Activated naive CD4-positive, alpha-beta T cell treated with anti-CD3 and anti-CD28 coated beads, Interleukin-2, amount 50 U/mL, for 72 hours (primary cell): Measurements from ENCODE around the gene WARS2. TPM values are rescaled to one million over a fixed set of nuclear protein-coding genes. Genes with fewer than 3 reads are reported as not detected.

Experiments used
- ATAC-seq, 2 donors: fragments of 150-1000 bp; cut with Tn5 transposase; 2 replicates each; pipeline ENCODE4 v1.10.0; 2021; ENCODE audit warnings: mild to moderate bottlenecking in 2 of 2, moderate library complexity in 2 of 2
- DNase-seq, 2 donors: peaks; one replicate each; pipeline ENCODE4 v3.0.0; 2021 to 2022; ENCODE audit warnings: low spot score in 2 of 2
- H3K27ac Mint-ChIP-seq, 2 donors: one replicate each; pipeline ENCODE4 v1.8.0; 2022; ENCODE audit warnings: mild to moderate bottlenecking in 2 of 2, mixed read lengths in 2 of 2
- H3K36me3 Mint-ChIP-seq, 2 donors: one replicate each; pipeline ENCODE4 v1.8.0; 2022; ENCODE audit warnings: mixed read lengths in 2 of 2
- H3K9me3 Mint-ChIP-seq, 2 donors: one replicate each; pipeline ENCODE4 v1.8.0; 2022; ENCODE audit warnings: mixed read lengths in 2 of 2
- total RNA-seq, 2 donors: library from RNA; stranded (reverse); gene quantifications; one replicate each; pipeline ENCODE4 v1.2.3, GENCODE V29; 2022

The WARS2 gene
- total RNA-seq, 2 donors from 2014 or later: 19.2 to 22.5 TPM

DNA sequence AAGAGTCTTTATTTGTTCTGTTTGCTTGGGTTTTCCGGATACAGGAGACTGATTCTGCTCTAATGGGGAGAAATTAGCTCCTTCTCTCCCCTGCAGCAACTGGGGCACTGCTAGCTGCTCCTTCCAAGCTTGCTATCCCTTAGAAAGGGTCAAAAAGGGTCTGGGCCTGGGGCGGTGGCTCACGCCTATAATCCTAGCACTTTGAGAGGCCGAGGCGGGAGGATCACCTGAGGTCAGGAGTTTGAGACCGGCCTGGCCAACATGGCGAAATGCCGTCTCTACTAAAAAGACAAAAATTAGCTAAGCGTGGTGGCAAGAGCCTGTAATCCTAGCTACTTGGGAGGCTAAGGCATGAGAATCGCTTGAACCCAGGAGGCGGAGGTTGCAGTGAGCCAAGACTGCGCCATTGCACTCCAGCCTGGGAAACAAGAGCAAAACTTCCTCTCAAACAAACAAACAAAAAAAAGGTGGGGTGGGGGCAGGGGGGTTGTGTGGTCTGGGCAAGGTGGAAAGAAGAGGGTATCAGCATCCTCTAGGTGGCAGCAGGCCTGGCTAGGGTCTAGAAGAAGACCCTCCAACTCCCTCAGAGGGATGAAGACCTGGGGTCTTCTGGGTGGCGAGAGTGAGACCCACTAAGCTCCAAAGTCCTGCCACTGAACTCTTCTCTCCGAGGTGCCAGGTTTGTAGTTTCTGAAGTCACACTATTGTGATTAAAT lies 136.9 kb downstream of the WARS2 start:
- no peak overlapping the region for H3K27ac Mint-ChIP-seq
- peaks cover 4% of the 10 kb centered on the region in 2 donors for H3K9me3 Mint-ChIP-seq

DNA sequence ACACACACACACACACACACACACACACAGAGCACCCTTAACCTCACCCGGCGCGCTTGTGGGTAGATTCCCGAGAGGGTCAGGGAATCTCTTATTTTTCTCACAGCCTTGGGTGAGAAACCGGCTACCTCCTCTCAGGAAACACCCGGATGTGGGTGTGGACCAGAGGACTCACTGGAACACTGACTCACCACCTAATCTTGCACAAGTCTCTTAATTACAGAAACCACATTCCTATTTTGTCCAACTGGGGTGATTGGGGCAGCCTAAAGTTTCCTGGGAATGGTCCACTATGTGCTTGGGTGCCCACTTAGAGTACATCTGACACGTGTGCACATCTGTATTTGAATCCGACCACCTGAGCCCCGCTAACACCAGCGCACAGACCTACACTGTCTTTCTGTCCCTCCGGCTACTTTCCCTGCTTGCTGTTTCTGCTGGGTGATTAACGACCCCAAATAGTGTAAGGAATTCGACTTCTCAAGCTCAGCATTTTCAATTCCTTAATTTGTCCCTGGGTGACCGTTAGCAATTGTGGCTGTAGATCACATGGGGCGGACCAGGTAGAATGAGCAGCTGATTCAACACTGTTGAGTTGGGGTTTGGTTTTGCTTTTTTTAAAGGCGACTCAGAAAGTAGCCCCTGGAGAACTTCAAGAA lies 138.3 kb downstream of the WARS2 start:
- no peak for ATAC-seq
- Mint-ChIP-seq H3K36me3 (peaks cover 12 to 42% of the 10 kb centered on the region in 2 donors), H3K9me3 (peaks cover 4% of the 10 kb centered on the region in 2 donors), H3K27ac (no peak overlapping the region)
- DNase-seq: no peak

More for the DNA sequence above, 136.9 kb downstream of the WARS2 start:
- no peak for DNase-seq
- H3K36me3 Mint-ChIP-seq: peaks cover 15 to 41% of the 10 kb centered on the region in 2 donors
- no peak for ATAC-seq

GRCh38 chr1:119001181-119002027 lies 139.0 kb downstream of the WARS2 start:
- H3K9me3 Mint-ChIP-seq: peaks cover 4% of the 10 kb centered on the region in 2 donors
- H3K36me3 Mint-ChIP-seq: peaks cover 12 to 40% of the 10 kb centered on the region in 2 donors
- DNase-seq: peak in 1 of 2 donors; percentile 25
- no peak for ATAC-seq
- H3K27ac Mint-ChIP-seq: no peak overlapping the region

DNA sequence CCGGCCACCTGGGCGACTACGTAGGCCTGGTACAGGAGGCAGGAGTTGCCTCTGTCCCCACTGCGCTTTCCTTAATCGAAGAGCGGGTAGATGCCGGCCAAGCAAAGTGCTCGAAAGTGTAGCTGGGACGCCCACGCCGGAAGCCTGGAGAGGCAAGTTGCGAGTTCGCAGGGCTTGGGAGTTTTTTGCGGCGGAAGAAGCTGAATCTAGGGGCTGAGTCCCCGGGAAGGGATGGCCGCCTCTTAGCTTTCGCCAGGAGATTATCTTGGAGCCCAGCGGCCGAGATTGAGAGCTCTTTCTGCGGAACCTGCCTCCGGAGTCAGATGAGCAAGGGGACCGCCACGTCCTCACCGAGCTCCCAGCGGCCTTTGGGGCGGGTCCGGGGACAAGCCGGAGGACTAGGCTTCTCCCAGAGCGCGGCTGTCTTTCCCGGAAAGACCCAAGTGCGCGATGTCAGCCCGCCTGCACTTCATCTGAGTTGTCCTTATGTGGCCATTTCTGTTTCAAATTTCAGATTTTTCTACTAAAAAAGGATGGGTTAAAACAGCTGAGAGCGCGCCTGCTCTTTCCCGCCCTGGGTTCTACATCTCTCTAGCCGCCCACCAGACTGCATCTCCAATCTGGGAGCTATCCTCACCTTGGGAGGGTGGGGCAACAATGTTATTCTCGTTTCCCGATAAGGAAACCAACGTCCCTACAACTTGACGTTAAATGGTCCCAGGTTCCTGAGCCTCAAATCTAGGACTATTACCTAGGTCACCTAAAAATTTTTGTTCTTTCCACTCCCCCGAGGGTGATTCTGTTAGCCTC lies 139.9 kb downstream of the WARS2 start:
- DNase-seq (no peak), ATAC-seq (no peak)
- peaks cover under 1% of the 10 kb centered on the region in 2 donors for H3K9me3 Mint-ChIP-seq
- H3K27ac Mint-ChIP-seq: no peak overlapping the region
- peaks cover 8 to 36% of the 10 kb centered on the region in 2 donors for H3K36me3 Mint-ChIP-seq

- DNase-seq (peak in 1 of 2 donors; percentile 21), ATAC-seq (no peak)
- Mint-ChIP-seq H3K9me3 (no peaks in the 10 kb centered on the region), H3K36me3 (peaks cover 6 to 35% of the 10 kb centered on the region in 2 donors), H3K27ac (no peak overlapping the region)
Observed at GRCh38 chr1:118999348-119000071, 140.9 kb downstream of the WARS2 start.

- ATAC-seq: no peak
- no peak overlapping the region for H3K27ac Mint-ChIP-seq
- no peak for DNase-seq
- peaks cover 0 to 4% of the 10 kb centered on the region in 2 donors for H3K9me3 Mint-ChIP-seq
- H3K36me3 Mint-ChIP-seq: peaks cover 16 to 30% of the 10 kb centered on the region in 2 donors
Observed at GRCh38 chr1:118998171-118998570, 142.3 kb downstream of the WARS2 start.

DNA sequence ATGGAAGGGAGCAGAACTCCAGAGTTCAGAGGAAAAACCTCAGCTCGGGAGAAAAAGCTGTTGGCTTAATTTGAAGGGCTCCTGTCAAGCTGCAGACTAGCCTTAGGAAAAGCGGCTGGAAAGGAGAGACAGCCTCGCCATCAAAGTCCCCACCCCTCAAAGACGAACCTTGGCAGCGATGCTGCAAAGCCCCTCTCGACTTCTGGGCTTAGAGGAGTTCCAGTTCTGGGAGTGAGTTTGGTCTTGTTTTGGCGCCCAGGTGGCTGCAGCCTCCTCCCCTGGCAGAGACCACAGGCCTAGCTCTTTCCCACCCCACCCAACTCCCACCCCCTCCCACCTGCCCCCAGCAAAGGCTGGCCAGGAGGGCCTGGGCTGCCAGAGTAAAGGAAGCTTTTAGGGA lies 143.2 kb downstream of the WARS2 start:
- Mint-ChIP-seq H3K36me3 (peaks cover 16 to 27% of the 10 kb centered on the region in 2 donors), H3K9me3 (peaks cover 2 to 4% of the 10 kb centered on the region in 2 donors), H3K27ac (no peak overlapping the region)
- DNase-seq: no peak
- no peak for ATAC-seq

- Mint-ChIP-seq H3K36me3 (peaks cover 21 to 32% of the 10 kb centered on the region in 2 donors), H3K27ac (no peak overlapping the region), H3K9me3 (peaks cover 4% of the 10 kb centered on the region in 2 donors)
- ATAC-seq: no peak
- DNase-seq: no peak
Observed at GRCh38 chr1:118995312-118996016, 145.0 kb downstream of the WARS2 start.

- DNase-seq (no peak), ATAC-seq (no peak)
- H3K36me3 Mint-ChIP-seq: peaks cover 29 to 35% of the 10 kb centered on the region in 2 donors
- no peak overlapping the region for H3K27ac Mint-ChIP-seq
- H3K9me3 Mint-ChIP-seq: peaks cover 4% of the 10 kb centered on the region in 2 donors
Observed at GRCh38 chr1:118993700-118994026, 146.8 kb downstream of the WARS2 start.

DNA sequence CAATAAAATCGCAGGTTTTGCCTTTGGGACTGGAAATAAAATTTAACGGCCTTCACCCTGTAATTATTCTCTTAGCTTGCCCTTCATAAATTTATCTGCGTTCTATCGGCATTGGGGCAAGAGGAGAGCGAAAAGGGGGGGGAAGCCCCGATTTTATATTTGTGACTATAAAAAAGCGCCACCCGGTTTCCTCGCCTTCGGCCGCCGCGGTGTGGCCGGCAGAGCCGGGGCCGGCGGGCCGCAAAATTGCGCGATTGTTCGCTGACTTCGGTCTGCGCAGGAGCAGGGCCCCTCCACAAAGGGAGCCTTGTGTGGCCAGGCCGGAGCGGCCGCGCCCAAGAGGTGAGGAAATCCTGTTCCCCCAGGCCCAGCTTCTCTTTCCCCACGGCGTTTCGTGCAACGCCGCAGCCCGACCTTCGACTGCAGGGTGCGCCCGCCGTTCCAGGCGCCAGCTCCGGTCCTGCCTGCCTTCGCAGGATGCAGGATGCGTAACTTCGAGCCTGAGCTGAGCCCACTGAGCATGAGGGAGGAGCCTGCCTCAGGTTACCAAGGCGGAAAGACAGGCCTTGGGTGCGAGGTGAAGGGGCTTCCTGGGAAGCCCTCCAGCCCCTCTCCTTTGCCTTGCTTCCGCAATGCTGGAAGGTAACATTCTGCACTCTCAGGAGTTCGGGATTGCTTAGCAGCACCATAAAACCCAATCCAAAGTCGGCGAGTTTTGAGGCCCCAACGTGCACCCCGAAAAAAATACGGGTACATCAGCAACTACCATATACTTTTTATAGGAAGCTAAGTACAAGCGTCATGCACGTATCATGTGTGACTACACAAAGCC lies 147.4 kb downstream of the WARS2 start:
- Mint-ChIP-seq H3K27ac (no peak overlapping the region), H3K9me3 (peaks cover 4% of the 10 kb centered on the region in 2 donors), H3K36me3 (peaks cover 35 to 36% of the 10 kb centered on the region in 2 donors)
- no peak for ATAC-seq
- no peak for DNase-seq

GRCh38 chr1:118992237-118992825 lies 148.1 kb downstream of the WARS2 start:
- peak overlapping the region in 1 of 2 donors; percentile 87 for H3K27ac Mint-ChIP-seq
- H3K36me3 Mint-ChIP-seq: peaks cover 32 to 35% of the 10 kb centered on the region in 2 donors
- peaks cover 4% of the 10 kb centered on the region in 2 donors for H3K9me3 Mint-ChIP-seq
- ATAC-seq (no peak), DNase-seq (no peak)

- ATAC-seq: no peak
- no peak overlapping the region for H3K27ac Mint-ChIP-seq
- DNase-seq: no peak
- H3K36me3 Mint-ChIP-seq: peaks cover 40 to 43% of the 10 kb centered on the region in 2 donors
- peaks cover 4% of the 10 kb centered on the region in 2 donors for H3K9me3 Mint-ChIP-seq
Observed at GRCh38 chr1:118991448-118991847, 149.0 kb downstream of the WARS2 start.

DNA sequence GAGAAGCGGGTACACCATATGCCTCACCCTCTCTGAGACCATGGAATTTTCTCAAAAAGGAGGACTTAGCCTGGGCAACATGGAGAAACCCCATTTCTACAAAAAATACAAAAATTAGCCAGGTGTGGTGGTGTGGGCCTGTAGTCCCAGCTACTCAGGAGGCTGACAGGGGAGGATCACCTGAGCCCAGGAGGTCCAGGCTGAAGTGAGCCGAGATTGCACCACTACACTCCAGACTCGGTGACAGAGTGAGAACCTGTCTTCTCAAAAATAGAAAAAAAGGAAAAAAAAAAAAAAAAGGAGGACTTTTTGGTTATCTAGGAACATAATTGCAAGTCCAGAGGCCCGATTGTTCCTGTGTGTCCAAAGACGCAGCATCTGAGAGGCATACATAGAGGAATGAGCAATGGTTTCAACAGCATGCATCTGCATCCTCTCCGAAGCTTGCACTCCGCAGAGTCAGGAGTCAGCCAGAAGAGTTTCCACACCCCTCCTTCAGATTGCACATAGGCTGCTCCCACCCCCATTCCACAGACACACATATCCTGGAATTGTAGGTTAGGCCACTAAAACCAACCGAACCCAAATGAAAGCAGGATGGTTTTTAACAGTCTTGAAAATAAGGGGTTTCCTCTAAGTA lies 149.8 kb downstream of the WARS2 start:
- DNase-seq: no peak
- peaks cover 4% of the 10 kb centered on the region in 2 donors for H3K9me3 Mint-ChIP-seq
- no peak for ATAC-seq
- peaks cover 44 to 49% of the 10 kb centered on the region in 2 donors for H3K36me3 Mint-ChIP-seq
- H3K27ac Mint-ChIP-seq: no peak overlapping the region
